NCI-H2171 treated with DMSO at 0.1 percent for 48 hours (cell line): ENCODE data around the gene NELFA.

Experiments used
- DNase-seq: peaks from one replicate; lab custom pipeline; 2025; lab: John Stamatoyannopoulos, UW

The NELFA gene

DNA sequence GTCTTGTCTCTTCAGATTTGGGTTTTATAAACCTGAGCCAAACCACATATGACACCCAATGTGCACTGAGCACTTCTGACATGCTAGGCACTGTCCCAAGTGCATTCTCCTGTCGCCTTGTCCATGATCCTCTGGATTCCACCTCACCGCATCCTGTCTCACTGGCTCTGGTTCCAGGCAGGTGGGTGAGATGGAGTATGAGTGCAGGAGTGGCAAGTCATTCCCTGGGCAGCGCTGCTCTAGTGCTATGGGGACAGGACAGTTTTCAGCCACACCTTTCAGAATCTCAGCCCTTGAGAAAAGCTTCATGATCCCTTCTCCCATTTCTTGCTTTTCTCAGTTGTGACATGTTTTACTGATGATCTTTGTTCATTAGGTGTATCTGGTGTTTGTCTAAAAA is 71.2 kb downstream of the NELFA start:
- DNase-seq: no peak

GRCh38 chr4:1933700-1934099 is 75.1 kb downstream of the NELFA start:
- no peak for DNase-seq

GRCh38 chr4:1932736-1933135 is 76.0 kb downstream of the NELFA start:
- DNase-seq: no peak
